Aorta (tissue), 5 donors: Measurements from ENCODE around the gene RIMKLB. TPM values are rescaled to one million over a fixed set of nuclear protein-coding genes. Genes with fewer than 3 reads are reported as not detected.
A peak's percentile ranks its signal among the peaks of the same experiment; 100 is the strongest.
"Not testable (repeated sequence)": the region's sequence is repeated elsewhere in the genome, so short reads cannot be mapped to it uniquely, and the experiment has no call there.

Source experiments
- ATAC-seq: fragments of 200-7000 bp; cut with Tn5 transposase; one replicate; pipeline ENCODE4 v1.9.1; 2022; ENCODE audit warnings: moderate library complexity; ENCODE audit not compliant: low FRiP score
- DNase-seq, 2 donors: peaks; one replicate each; pipeline ENCODE4 v3.0.0-alpha.2; 2020
- H3K27ac ChIP-seq, 2 donors: one replicate each; pipeline ENCODE4 v1.5.1; 2013; ENCODE audit warnings: low read length in 2 of 2, mild to moderate bottlenecking in 2 of 2, moderate library complexity in 2 of 2, control low read depth in 1 of 2, inconsistent platforms in 1 of 2, low read depth in 1 of 2
- H3K27me3 ChIP-seq, 2 donors: one replicate each; pipeline ENCODE4 v1.6.1; 2013; ENCODE audit warnings: control low read depth in 1 of 2, low read length in 1 of 2, mild to moderate bottlenecking in 1 of 2, moderate library complexity in 1 of 2; ENCODE audit not compliant: insufficient read depth in 2 of 2, control insufficient read depth in 1 of 2
- H3K36me3 ChIP-seq, 2 donors: one replicate each; pipeline ENCODE4 v1.6.1; 2013; ENCODE audit warnings: control low read depth in 1 of 2, low read length in 1 of 2, mild to moderate bottlenecking in 1 of 2; ENCODE audit not compliant: insufficient read depth in 2 of 2, control insufficient read depth in 1 of 2
- H3K4me1 ChIP-seq, 2 donors: one replicate each; pipeline ENCODE4 v1.6.1; 2013; ENCODE audit warnings: low read length in 2 of 2, control low read depth in 1 of 2, mild to moderate bottlenecking in 1 of 2, moderate library complexity in 1 of 2; ENCODE audit not compliant: insufficient read depth in 2 of 2, control insufficient read depth in 1 of 2
- H3K4me3 ChIP-seq, 2 donors: one replicate each; pipeline ENCODE4 v1.5.1; 2013; ENCODE audit warnings: low read length in 2 of 2, control low read depth in 1 of 2, mild to moderate bottlenecking in 1 of 2
- H3K9me3 ChIP-seq: one replicate; pipeline ENCODE4 v1.6.1; 2013; ENCODE audit warnings: mild to moderate bottlenecking, low read length; ENCODE audit not compliant: control insufficient read depth
- WGBS, 2 donors: extraction: QIAGEN DNeasy Blood & Tissue Kit; methylation state at CpG; one replicate each; pipeline ENCODE4 v1.1.7; 2013; 5-methylcytosine and 5-hydroxymethylcytosine counted together
- intact Hi-C, 2 donors: fragments of 100-400 bp; cut with DNase I; formaldehyde crosslinking; loops; one replicate each; pipeline versions ENCODE4 v1.14.2 to v1.15.0; 2022
- polyA plus RNA-seq, 2 donors: library from polyadenylated mRNA; stranded (reverse); fragments of 200-250 nt; gene quantifications; one replicate each; pipeline ENCODE4 v1.2.3, GENCODE V29; 2013
- total RNA-seq, 2 donors: library from RNA; stranded (reverse); fragmentation: NEBNext Ultra II Directional; extraction: Animal tissue kit (Norgen Biotek cat#: 25700); gene quantifications; one replicate each; pipeline ENCODE4 v1.2.1, GENCODE V29; 2021
- donor health status: healthy with polysubstance abuse.
- donor health status: Bipolar disorder and iron deficiency.
- donor health status: DM: no; HTN: no; CAD: no.
- donor health status: DM: no; HTN: no; CAD: no.
- donor health status: DM: yes; HTN: yes; CAD: no.

The RIMKLB gene
- total and polyA plus RNA-seq, 4 donors: 42.6 to 117 (median 88.2) TPM

DNA sequence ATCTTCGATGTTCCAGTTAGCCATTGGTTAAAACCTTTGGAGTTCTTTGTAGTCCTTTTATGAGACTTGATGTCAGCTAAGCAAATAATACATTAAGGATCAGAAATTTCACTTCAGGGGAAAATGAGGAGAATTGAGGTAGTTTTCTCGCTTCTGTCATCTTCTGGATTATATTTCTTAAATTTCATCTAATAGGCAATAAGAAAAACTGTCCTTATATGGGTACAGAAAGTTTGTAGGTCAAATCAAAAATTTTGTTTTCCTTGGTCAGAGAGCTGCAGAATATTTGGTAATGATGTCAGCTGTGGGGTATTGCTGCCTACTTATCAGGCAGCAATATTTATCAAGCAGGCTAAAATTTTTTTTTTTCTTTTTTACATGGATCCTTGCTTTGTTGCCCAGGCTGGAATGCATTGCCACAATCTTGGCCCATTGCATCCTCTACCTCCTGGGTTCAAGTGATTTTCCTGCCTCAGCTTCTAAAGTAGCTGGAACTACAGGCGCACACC lies 37.1 kb downstream of the RIMKLB start:
- Histone ChIP-seq H3K4me3 (no peak overlapping the region), H3K36me3 (no peaks in the 10 kb centered on the region), H3K9me3 (no peaks in the 10 kb centered on the region), H3K27ac (peak overlapping the region; percentile 84 to 87), H3K4me1 (peaks cover 0 to 3% of the 10 kb centered on the region in 2 donors), H3K27me3 (no peaks in the 10 kb centered on the region)
- ATAC-seq (peak; percentile 66), DNase-seq (no peak)
- WGBS, 2 donors: 5 to 9% methylated on average over 3 of the region's 3 CpGs
- intact Hi-C loops: loop anchor here (5.0 kb wide), 2 partner anchors 38 to 42 kb away; partner anchors contain the start of gene RIMKLB (in 2 of the 2)

DNA sequence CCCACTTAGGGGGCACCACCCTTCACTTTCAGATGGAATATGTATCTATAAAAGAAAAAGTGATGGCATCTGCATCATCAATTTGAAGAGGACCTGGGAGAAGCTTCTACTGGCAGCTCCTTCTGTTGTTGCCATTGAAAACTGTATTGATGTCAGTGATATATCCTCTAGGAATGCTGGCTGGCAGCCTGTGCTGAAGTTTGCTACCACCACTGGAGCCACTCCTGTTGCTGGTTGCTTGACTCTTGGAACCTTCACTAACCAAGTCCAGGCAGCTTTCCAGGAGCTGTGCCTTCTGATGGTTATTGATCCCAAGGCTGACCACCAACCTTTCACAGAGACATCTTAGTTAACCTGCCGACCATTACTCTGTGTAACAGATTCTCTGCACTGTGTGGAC lies 44.7 kb downstream of the RIMKLB start:
- no peak overlapping the region for H3K4me3 ChIP-seq
- DNase-seq (peak in 1 of 2 donors; percentile 69), ATAC-seq (no peak)
- no peaks in the 10 kb centered on the region for H3K36me3 ChIP-seq
- 88 to 90% methylated on average over 1 of the region's 1 CpG for WGBS, 2 donors
- intact Hi-C loops: no loop called here
- H3K9me3 ChIP-seq: no peaks in the 10 kb centered on the region
- peak overlapping the region; percentile 7 to 69 for H3K27ac ChIP-seq
- no peaks in the 10 kb centered on the region for H3K27me3 ChIP-seq
- H3K4me1 ChIP-seq: peaks cover 2 to 12% of the 10 kb centered on the region in 2 donors

DNA sequence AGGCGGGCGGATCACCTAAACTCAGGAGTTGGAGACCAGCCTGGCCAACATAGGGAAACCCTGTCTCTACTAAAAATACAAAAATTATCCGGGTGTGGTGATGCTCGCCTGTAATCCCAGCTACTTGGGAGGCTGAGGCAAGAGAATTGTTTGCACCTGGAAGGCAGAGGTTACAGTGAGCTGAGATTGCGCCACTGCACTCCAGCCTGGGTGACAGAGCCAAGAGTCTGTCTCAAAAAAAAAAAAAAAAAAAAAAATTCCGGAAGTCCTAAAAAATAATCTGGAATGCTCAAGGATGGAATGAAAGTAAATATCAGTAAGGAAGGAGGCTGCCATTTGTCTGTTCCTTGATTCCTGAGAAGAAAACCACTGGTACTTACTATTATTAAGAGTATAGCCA lies 45.3 kb downstream of the RIMKLB start:
- intact Hi-C loops, H3K36me3 ChIP-seq, DNase-seq, ATAC-seq, H3K27me3 ChIP-seq, H3K9me3 ChIP-seq, H3K4me3 ChIP-seq: not testable (repeated sequence)
- WGBS, 2 donors: 79 to 84% methylated on average over 6 of the region's 6 CpGs
- H3K27ac ChIP-seq: peak overlapping the region in 1 of 2 donors; percentile 69
- peaks cover 2 to 12% of the 10 kb centered on the region in 2 donors for H3K4me1 ChIP-seq

DNA sequence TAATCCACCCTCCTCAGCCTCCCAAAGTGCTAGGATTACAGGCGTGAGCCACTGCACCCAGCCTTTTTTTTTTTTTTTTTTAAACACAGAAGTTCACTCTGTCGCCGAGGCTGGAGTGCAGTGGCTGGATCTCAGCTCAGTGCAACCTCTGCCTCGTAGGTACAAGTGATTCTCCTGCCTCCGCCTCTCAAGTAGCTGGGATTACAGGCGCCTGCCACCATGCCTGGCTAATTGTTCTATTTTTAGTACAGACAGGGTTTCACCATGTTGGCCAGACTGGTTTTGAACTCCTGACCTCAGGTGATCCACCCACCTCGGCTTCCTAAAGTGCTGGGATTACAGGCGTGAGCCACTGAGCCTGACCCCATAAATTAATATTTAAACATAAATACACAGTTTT lies 47.8 kb downstream of the RIMKLB start:
- ATAC-seq, H3K27ac ChIP-seq, H3K9me3 ChIP-seq, H3K4me1 ChIP-seq, H3K27me3 ChIP-seq, intact Hi-C loops, H3K4me3 ChIP-seq, DNase-seq, H3K36me3 ChIP-seq: not testable (repeated sequence)
- 83 to 84% methylated on average over 8 of the region's 8 CpGs for WGBS, 2 donors

DNA sequence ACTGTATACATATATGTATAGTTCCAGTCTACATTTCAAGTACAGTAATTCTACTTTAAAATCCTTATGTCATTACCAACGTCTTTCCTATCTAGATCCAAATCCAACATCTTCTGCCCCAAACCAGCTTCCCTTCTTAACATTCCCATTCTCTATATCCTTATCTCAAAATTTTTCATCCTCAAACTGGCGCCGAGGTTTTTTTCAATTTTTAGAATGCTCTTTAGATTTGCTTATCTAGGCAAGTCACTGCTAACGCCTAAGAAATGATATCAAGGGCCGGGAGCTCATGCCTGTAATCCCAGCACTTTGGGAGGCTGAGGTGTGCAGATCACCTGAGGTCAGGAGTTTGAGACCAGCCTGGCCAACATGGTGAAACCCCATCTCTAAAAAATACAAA lies 48.3 kb downstream of the RIMKLB start:
- DNase-seq (no peak), ATAC-seq (no peak)
- Histone ChIP-seq H3K36me3 (peaks cover 0 to 2% of the 10 kb centered on the region in 2 donors), H3K4me3 (no peak overlapping the region), H3K4me1 (peaks cover 2 to 9% of the 10 kb centered on the region in 2 donors), H3K27me3 (no peaks in the 10 kb centered on the region), H3K27ac (no peak overlapping the region), H3K9me3 (no peaks in the 10 kb centered on the region)
- intact Hi-C loops: no loop called here
- 73 to 76% methylated on average over 5 of the region's 5 CpGs for WGBS, 2 donors

DNA sequence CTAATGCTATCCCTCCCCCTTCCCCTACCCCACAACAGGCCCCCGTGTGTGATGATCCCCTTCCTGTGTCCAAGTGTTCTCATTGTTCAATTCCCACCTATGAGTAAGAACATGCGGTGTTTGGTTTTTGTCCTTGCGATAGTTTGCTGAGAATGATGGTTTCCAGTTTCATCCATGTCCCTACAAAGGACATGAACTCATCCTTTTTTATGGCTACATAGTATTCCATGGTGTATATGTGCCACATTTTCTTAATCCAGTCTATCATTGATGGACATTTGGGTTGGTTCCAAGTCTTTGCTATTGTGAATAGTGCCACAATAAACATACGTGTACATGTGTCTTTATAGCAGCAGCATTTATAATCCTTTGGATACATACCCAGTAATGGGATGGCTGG lies 62.3 kb downstream of the RIMKLB start:
- DNase-seq, ATAC-seq: not testable (repeated sequence)
- 94 to 97% methylated on average over 4 of the region's 4 CpGs for WGBS, 2 donors

DNA sequence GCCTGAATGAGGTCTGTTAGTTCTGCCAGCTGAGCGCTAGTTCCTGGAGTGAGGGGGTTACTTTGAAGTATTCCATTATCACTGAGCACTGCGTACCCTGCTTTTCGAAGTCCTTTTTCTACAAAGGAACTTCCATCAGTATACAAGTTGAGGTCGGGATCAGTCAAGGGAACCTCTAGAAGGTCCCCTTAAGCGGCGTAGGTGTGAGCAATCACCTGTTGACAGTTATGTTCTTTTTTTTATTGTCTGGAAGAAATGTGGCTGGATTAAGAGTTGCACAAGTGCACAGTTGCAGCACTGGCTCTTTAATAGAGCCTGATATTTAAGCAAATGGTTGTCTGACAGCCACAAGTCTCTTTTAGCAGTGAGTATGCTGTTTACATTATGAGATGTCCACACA lies 64.9 kb downstream of the RIMKLB start:
- H3K27me3 ChIP-seq, H3K9me3 ChIP-seq, ATAC-seq, H3K4me3 ChIP-seq, H3K36me3 ChIP-seq, H3K4me1 ChIP-seq, H3K27ac ChIP-seq, DNase-seq, intact Hi-C loops: not testable (repeated sequence)
- WGBS, 2 donors: 94 to 96% methylated on average over 6 of the region's 6 CpGs

More for the DNA sequence above, 62.3 kb downstream of the RIMKLB start:
- H3K36me3 ChIP-seq, H3K4me3 ChIP-seq, H3K27ac ChIP-seq, H3K27me3 ChIP-seq, intact Hi-C loops, H3K4me1 ChIP-seq, H3K9me3 ChIP-seq: not testable (repeated sequence)

DNA sequence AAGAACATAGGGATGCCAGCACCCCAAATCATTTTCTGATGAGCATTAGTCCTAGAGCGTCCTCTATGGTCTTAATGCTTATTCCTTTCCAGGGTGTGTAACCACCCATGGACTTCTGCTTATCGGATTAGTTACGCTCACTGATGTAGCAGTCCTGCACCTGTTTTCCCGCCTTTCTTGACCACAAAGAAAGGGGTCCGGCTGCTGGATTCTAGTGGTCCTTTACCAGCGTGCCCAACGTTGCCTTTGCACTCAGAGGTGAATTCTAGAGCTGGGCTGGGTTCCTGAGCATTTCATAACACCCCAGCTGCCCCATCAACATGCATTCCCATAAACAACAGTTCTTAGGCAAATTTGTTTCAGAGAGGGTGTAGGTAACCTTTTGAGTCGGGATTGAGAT lies 68.3 kb downstream of the RIMKLB start:
- WGBS, 2 donors: 95 to 96% methylated on average over 8 of the region's 8 CpGs

DNA sequence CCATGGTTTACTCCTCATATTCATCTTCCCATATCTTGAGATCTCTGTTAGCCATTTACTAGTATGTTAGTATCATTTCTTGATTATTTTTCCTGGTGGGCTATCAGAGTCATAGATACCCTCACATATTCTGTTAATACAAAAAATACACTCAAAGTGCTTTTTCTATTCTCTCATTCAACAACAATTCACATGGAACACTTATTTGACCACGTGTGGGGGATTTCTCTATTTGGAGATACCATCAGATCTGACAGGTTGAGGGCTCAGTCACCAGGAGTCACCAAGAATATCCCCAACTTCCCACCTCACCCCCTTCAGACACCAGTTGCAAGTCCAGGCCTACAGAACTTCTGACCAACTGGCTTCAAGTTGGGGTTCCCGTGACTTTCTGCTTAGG lies 72.7 kb downstream of the RIMKLB start:
- ATAC-seq: no peak
- Histone ChIP-seq H3K27ac (peak overlapping the region in 1 of 2 donors; percentile 28), H3K27me3 (no peaks in the 10 kb centered on the region), H3K4me3 (no peak overlapping the region), H3K9me3 (no peaks in the 10 kb centered on the region), H3K4me1 (peaks cover 0 to 3% of the 10 kb centered on the region in 2 donors), H3K36me3 (peaks cover 0 to 3% of the 10 kb centered on the region in 2 donors)
- WGBS, 2 donors: 87 to 88% methylated on average over 2 of the region's 2 CpGs
- no peak for DNase-seq
- intact Hi-C loops: no loop called here

More for the DNA sequence above, 68.3 kb downstream of the RIMKLB start:
- H3K36me3 ChIP-seq, H3K27me3 ChIP-seq, H3K4me3 ChIP-seq, intact Hi-C loops, H3K4me1 ChIP-seq, H3K27ac ChIP-seq, ATAC-seq, DNase-seq, H3K9me3 ChIP-seq: not testable (repeated sequence)
